LHCN-M2 (cell line): ENCODE results near the gene SDS. TPM values are rescaled to one million over a fixed set of nuclear protein-coding genes. Genes with fewer than 3 reads are reported as not detected.
A peak's percentile ranks its signal among the peaks of the same experiment; 100 is the strongest.

ENCODE experiments used
- DNase-seq: peaks from one replicate; pipeline ENCODE4 v3.0.0-alpha.2; 2012; ENCODE audit warnings: low read depth
- total RNA-seq: library from RNA; depleted of rRNA; stranded (reverse); fragments of >200 nt; gene quantifications from 2 replicates; pipeline ENCODE4 v1.2.3, GENCODE V29; 2014

The SDS gene
- total RNA-seq, 1 experiment from 2014 or later: not detected

DNA sequence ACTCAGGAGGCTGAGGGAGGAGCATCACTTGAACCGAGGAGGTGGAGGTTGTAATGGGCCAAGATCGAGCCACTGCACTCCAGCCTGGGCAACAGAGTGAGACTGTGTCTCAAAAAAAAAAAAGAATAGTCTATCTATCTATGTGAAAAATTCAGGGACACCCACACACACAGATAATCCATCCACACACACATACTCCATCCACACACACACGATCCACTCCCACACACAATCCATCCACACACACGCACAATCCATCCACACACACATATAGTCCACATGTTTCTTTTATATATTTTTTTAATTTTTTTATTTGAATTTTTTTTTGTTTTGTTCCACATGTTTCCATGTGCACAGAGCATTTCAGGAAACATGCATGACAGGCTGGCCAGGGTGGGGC is 3.3 kb downstream of the SDS start:
- no peak for DNase-seq

DNA sequence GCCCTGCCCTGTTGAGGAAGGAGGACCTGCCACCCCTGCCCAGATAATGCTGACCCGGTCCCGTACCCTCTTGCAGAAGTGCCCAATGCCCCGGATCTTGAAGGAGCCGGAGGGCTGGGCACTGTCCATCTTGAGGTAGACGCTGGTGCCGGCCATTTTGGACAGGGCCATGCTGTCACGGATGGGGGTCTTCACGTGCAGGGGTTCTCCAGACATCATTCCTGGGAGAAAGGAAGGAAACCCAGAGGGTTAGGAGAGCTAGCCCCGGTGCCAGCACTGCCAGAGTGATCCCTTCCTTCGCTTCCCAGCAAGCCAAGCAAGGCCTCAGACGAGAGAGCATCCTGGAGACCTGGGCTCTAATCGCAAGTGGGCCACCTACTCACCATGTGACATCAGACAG is 4.2 kb downstream of the SDS start:
- DNase-seq: no peak

DNA sequence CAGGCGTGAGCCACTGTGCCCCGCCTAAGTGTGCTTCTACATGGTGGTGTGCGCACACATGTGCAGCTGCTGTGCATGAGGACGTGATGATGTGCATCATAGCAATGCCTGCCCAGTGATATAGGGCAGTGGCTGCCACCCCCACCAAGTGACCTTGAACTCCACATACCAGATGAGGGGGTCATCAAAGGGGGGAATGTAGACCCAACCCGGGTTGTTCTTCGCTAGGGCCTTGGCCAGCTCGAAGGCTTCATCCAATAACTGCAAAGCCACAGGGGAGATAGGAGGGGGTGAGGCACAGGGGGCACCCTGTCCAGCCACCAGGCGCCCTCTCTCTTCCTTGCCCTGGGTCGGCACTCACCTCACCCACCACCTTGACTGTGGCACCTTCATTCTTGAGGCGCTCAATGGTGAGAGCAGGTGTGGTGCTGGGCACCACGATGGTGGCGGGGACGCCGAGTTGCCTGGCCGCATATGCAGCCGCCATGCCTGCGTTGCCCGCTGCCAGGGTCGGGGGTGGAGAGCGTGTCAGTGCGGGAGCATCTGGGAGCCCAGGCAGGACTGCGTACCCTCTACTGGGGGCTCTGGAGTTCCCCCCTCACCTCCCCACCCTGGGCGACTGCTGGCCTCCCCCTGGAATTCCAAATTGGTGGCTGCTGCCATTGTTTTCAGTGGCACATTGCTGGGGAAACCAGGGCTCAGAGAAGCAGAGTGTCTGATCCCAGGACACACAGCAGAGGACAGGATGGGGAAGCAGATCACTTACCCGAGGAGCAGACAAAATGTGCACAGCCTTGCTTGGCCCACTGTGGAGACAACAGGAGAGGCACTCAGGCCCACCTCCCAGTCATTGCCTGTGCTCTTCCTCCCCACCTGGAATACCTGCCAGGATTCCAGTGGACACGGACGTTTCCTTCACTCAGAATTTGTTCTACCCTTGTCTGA is 5.1 kb downstream of the SDS start:
- no peak for DNase-seq

DNA sequence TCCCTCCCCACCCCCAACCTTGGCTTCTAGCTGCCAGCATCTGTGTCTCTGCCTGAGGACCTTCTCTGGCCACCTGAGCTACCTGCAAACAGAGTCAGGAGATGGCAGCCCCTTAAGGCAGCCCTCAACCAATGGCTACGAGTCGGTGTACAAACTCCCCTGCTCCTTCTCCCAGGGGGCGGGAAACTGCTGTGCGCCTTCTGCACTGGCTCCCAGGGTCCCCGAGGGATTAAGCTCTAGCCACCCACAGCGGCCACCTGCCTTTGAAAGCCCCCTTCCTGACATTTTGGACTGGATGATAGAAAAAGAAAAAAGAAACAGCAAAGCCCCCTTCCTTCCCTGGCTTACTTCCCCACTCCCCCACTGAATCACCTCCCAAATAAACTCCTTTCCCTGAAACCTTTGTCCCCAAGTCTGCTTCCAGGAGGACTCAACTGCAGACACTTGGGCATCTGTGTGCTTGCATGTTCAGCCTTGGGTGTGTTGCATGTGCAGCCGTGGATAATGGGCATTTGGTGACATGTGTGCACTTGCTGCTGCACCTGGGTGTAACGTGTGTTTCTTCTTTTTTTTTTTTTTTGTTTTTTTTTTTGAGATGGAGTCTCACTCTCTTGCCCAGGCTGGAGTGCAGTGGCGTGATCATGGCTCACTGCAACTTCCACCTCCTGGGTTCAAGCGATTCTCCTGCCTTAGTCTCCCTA is 6.0 kb downstream of the SDS start:
- DNase-seq: no peak

DNA sequence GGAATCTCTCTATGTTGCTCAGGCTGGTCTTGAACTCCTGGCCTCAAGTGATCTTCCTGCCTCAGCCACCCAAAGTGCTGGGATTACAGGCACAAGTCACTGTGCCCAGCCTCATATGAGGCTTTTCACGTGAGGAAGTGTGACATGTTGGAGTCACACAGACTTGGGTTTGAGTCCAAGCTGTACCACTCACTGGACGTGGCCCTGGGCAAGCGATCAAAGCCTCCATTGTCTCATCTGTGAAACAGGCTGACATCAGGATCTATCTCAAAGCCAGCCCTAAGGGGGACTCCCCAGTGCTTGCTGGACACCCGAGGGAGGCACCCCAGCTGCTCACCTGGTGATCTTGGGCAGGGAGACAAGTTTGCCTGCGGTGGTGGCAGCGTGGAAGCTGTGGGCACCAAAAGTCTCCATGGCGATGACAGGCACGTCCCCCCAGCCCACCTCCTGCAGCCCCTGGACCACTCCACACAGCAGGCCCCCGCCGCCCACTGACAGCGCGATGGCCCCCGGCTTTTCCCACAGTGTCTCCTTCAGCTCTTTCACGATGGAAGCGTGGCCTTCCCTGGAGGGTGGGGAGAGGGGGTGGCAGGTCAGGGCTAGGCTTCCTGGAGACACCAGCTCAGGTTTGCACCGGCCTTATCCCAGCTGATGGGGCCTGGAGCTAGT is 6.7 kb downstream of the SDS start:
- no peak for DNase-seq

DNA sequence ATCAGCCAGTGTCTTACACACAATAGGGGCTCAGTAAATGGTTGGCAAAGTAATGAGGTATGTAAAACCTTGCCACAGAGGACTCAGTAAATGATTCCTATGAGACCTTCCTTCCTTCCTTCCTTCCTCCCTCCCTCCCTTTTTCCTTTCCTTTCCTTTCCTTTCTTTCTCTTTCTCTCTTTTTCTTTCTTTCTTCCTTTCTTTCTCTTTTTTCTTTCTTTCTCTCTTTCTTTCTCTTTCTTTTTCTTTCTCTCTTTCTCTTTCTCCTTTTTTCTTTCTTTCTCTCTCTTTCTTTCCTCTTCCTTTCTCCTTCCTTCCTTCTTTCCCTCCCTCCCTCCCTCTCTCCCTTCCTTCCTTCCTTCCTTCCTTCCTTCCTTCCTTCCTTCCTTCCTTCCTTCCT is 7.5 kb downstream of the SDS start:
- no peak for DNase-seq

DNA sequence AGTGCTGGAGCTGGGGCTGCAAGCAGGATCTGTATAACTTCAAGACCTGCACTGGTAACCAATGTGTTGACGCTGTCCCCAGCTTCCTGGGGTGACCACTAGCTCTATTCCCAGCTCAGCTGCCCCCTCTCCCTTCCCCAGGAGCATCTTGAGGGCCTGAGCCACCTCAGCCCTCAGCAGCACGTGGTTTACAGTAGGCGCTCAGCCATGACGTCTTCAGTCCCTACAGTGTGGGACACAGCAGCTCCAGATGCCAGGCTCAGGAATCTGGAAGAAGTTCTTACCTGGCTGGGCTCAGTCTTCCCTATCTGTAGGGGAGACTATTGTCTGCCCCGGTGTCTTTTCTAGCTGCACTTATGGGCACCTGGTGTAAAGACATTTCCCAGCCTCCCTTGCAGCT is 8.6 kb downstream of the SDS start:
- DNase-seq: no peak

DNA sequence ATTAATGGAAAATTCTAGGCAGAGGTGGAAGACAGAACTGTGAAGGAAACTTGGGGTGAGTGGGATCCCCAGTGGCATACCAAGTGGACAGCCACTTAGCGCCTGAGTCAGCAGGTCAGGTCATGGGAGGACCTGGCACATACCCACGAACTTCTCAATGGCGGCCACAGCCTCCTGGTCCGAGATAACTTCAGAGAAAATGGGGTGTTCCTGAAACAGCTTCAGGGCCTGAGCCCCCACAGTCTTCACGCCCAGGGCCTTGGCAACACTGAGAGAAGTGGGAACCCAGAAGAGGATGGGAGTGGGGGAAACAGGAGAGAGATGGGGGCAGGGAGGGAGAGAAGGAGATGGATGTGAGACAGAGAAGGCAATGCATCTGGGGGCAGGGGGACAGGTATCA is 9.9 kb downstream of the SDS start:
- DNase-seq: no peak

DNA sequence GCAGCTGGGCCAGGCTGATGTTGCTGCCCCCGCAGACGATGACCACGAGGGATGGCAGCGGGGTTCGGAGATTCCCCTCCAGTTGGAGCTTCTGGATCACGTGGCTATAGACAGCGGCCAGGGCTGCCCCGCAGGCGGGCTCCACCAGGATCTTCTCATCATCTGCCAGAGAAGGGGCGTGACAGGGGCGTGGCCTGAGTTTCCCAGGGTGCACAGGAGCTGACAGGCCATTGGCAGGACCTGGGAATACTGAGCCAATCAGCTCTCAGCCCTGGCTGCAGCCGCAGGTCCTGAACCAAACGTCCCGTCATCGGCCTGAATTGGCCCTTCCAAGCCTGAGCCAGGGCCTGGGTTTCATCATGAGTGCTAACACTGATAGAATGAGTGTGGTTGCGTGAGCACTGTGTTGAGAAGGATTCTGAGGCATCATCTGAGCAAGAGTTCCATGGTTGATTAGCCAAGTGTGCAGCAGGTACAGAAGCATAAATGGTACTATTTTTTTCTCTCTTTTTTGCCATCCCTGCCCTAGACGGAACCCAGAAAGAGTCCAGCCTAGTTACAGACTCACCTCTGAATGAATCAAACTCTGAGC is 10.6 kb downstream of the SDS start:
- DNase-seq: peak; percentile 12

DNA sequence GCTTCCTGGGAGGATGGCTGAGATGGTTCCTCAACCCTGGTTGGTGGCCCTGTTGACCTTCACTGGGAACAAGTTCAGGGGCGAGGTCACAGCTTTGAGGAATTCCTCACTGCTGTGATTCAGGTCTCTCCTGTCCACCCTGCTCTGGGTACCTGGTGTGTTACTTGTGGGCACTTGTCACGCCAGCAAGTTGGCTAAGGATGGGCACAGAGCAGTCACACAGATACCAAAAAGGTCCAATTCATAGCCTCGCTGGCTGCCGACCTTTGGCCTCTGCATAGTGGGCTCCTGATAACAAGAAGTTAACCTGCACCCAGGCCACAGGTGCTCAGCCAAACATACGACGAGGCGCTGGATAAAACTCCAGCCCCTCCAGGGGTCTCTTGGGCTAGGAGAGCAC is 11.2 kb downstream of the SDS start:
- DNase-seq: no peak

DNA sequence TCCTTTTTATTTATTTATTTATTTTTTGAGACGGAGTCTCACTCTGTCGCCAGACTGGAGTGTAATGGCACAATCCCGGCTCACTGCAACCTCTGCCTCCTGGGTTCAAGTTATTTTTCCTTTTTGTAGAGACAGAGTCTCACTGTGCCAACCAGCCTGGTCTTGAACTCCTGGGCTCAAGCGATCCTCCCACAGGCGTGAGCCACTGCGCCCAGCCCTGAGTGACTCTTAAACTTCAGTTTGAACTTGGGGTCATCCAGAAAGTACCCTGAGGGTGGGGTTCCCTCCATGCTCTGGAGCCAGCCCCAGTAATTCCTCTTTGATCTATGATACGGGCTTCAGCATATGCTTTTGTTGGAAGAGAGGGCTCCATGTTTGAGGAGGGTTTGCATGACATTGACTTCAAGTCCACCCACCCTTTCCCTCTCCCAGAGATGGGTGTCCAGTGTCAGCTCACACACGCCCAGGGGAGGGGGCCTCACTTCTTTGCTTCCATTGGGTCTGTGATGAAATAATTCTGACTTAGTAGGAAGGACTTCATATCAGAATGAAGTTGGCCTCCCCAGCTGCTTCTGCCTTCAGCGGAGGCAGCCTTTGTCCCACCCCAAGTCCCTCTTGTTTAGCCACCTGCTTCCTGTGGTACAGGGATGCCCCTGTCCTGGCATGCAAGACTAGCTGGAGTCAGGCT is 11.9 kb downstream of the SDS start:
- DNase-seq: no peak

DNA sequence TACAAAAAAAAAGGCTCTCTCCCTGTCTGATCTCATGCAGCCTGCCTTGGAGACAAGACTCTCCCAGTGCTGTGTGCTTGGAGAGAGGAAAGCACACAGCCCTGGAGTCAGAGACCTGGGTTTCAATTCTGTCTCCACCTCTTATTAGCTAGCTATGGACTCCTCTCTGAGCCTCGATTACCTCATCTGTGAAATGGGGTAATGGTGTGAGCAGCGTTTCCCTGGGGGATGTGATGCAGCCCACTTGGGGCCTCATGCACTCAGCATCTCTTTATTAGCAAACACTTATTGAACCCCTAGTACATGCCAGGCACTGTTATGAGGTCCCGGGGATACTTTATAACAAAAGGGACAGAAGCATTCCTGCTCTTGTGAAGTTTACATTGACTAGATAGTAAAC is 12.5 kb downstream of the SDS start:
- DNase-seq: no peak

DNA sequence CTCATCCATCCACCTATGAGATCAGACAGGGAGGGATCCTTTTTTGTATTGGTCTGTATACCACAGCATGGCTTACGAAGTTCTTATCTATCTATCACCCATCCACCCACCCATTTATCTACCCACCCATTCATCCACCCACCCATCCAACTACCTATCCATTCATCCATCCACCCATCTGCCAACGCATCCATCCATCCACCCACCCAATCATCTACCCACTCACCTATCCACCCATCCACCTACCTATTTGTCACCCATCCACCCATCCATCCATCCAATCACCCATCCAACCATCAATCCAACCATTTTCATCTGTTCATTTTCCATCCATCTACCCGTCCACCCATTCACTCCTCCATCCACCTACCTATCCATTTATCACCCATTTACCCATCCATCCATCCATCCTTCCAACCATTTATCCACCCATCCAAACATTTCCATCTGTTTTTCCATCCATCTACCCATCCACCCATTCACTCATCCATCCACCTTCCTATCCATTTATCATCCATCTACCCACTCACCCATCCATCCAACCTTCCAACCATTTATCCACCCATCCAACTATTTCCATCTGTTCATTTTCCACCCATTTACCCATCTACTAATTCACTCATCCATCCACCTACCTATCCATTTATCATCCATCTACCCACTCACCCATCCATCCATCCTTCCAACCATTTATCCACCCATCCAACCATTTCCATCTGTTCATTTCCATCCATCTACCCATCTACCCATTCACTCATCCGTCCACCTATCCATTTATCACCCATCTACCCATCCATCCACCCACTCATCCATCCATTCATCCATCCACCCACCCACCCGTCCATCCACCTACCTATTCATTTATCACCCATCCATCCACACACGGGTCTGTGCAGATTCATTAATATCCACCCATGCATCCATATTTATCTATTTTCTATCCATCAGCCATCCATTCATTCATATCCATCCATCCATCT is 13.3 kb downstream of the SDS start:
- DNase-seq: no peak

DNA sequence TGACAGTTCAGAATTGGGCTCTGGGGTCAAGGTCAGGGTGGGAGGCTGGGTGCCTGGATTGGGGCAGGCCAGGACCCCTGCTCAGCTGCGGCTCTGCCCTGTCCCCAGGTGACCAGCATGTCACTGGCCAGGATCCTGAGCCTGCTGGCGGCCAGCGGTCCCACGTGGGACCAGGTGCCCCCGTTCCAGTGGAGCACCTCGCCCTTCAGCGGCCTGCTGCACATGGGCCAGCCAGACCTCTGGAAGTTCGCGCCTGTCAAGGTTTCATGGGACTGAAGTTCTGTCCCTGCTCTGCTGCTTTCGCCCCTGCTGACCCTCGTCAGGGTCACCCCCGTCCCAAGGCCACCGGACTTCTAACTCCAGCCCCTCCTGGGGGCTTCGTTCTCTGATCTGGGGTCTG is 15.3 kb downstream of the SDS start:
- no peak for DNase-seq

DNA sequence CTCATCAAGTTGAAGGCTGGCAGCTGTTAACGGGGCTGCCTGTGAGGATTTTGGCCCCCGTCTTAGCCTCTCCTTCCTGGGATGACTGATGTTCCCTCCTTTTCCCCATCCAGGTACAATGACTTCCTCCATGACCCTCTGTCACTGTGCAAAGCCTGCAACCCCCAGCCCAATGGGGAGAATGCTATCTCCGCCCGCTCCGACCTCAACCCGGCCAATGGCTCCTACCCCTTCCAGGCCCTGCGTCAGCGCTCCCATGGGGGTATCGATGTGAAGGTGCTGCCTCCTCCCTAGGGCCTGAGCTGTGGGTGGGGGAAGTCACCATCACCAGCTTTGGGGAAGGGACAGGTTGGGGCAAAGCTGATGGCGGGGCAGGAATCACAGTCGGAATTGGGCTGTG is 16.1 kb downstream of the SDS start:
- DNase-seq: no peak

DNA sequence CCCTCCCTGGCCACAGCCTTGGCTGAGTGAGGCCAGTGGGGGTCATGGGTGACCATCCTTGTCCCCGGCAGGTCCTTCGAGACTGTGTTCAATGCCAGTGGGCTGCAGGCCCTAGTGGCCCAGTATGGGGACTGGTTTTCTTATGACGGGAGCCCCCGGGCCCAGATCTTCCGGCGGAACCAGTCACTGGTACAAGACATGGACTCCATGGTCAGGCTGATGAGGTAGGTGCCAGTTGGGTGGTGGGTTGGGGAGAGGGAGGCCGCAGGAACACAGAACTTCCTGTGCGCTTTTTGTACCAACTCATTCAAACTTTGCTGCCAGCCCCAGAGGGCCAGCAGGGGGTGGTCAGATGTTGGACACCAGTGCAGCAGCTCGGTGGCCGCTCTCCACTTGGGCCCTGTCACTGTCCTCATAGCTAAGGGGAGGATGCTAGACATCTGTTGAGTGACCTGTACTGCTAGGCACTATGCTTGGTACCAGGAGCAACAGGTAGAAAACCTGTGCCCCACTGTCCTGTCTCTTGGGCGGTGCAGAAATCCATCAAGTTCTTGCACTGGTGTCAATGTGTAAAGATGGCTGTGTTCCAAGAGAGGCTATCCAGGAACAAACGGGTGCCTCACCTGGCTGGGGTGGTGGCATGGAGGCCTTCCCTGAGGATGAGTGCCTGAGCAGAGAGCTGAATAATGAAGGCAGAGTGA is 16.7 kb downstream of the SDS start:
- DNase-seq: no peak

DNA sequence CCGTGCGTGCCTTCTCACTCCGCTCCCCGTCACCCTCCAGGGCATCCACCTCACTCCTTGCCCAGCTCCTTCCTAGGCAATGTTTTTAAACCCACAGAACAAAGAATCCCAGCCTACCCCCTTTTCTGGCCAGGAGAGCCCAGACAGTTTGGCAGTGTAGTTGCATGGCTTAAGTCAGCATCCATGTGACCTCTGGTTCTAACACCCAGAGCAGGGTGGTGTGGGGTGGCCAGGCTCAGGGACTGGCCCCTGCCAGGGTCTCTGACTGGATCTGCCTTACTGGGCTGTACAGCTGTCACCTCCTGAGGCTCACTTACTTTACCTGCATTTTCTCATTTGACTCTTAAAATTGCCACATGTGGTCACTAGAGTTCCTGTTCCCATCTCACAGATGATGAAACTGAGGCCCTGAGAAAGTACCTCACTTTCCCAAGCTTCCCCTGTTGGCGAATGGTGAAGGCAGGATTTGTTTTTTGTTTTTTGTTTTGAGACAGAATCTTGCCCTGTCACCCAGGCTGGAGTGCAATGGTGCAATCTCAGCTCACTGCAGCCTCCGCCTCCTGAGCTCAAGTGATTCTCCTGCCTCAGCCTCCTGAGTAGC is 18.3 kb downstream of the SDS start:
- DNase-seq: no peak

DNA sequence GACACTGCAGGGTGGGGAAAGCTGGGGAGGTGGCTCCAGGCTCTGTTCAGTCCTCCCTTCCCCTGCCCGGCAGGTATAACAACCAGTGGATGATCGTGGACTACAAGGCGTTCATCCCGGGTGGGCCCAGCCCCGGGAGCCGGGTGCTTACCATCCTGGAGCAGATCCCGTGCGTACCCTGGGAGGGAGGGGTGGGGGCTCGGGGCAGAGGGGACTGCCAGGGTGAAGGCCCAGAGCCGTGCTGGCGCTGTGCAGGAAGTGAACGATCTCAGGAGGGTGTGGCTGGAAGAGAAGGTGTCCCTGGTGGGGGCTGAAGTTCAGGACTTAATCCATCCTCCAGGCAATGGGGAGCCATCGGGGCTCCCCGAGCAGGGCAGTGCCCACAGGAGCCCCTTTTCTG is 18.9 kb downstream of the SDS start:
- DNase-seq: no peak

DNA sequence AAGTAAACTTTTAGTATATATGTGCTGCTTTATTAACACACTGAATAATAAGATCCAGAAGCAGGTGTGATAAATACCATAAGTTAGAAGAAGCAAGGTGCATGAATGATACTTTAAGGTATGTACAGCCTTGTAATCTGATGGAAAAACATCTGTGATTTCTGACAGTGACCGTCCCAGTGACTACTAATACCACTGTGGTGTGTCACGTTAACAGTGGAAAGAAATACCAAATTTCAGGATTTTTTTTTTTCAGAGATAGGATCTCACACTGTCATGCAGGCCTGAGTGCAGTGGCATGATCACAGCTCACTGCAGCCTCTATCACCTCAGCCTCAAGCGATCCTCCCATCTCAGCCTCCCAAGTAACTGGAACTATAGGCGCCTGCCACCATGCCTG is 21.5 kb downstream of the SDS start:
- no peak for DNase-seq
